Lower lobe of right lung (tissue), 2 donors: Measurements from ENCODE around the gene SORL1. TPM values are rescaled to one million over a fixed set of nuclear protein-coding genes. Genes with fewer than 3 reads are reported as not detected.
A peak's percentile ranks its signal among the peaks of the same experiment; 100 is the strongest.

ENCODE experiments used
- ATAC-seq, 2 donors: fragments of 200-7000 bp; cut with Tn5 transposase; one replicate each; pipeline ENCODE4 v1.9.1; 2020 to 2022; ENCODE audit warnings: mild to moderate bottlenecking in 2 of 2, moderate library complexity in 2 of 2
- DNase-seq: peaks from one replicate; pipeline ENCODE4 v3.0.0-alpha.2; 2020
- H3K27ac ChIP-seq: fragments of 200-600 bp; one replicate; pipeline ENCODE4 v1.8.0; 2022
- H3K27me3 ChIP-seq: fragments of 200-600 bp; one replicate; pipeline ENCODE4 v1.8.0; 2022; ENCODE audit warnings: low read depth
- H3K36me3 ChIP-seq: fragments of 200-600 bp; one replicate; pipeline ENCODE4 v1.8.0; 2022; ENCODE audit warnings: mild to moderate bottlenecking
- H3K4me1 ChIP-seq: fragments of 200-600 bp; one replicate; pipeline ENCODE4 v1.8.0; 2022
- H3K4me3 ChIP-seq: fragments of 200-600 bp; one replicate; pipeline ENCODE4 v1.8.0; 2022; ENCODE audit warnings: mild to moderate bottlenecking
- H3K9me3 ChIP-seq: fragments of 200-600 bp; one replicate; pipeline ENCODE4 v1.8.0; 2022
- intact Hi-C: fragments of 100-400 bp; cut with DNase I; formaldehyde crosslinking; loops from one replicate; pipeline ENCODE4 v1.11.0; 2022
- total RNA-seq: library from RNA; stranded (reverse); fragmentation: NEBNext Ultra II Directional; extraction: Animal tissue kit (Norgen Biotek cat#: 25700); gene quantifications from one replicate; pipeline ENCODE4 v1.2.1, GENCODE V29; 2021
- TF ChIP-seq, protein P1 (sequence below): fragments of 200-600 bp; IDR thresholded peaks from one replicate; pipeline ENCODE4 v1.8.0; 2022; ENCODE audit warnings: antibody characterized with exemption, mild to moderate bottlenecking
- donor health status: DM: no; HTN: yes; CAD: no; lungs with severe emphysema.

Gene SORL1
- total RNA-seq, 1 donor from 2014 or later = 74.0 TPM

DNA sequence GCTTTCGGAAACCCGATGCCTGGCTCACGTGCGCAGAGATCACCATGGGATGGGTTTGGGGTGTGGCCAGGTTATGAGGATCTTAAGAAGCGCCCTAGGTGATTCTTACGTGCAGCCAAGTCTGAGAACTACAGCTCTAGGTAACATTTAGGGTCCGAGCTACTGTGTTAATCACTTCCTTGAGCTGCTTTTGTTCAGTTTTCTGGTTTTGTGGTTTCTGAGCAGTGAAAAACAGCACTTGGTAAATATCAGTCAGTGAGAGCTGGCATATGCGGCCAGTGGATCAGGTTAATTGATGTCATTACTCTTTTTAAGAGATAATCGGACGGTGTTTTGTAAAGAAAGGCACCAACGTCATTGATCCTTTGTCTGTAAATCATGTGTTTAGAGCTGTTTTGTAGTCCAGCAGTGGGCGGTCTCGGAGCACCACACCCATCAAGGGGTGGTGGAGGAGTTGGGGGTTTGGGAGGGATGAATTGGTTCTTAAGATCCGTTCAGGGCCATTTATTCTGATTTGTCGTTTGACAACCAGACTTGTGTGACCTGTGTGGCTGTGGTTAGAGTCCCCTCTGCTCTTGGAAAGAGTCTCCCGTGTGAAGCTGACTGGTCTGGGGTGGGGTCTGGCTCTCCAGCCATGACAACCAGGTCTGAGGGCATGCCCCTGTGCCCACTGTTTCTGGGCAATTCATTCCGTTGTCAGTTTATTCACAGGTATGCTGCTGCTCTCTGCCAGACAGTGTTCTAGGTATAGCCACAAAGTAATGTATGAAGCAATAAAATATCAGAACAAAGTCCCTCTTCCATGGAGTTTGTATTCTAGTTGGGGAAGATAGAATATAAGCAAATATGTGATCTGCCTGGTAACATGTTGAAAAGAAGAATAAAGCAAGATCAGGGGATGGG lies 62.6 kb downstream of the SORL1 start:
- DNase-seq (no peak), ATAC-seq (no peak)
- Histone ChIP-seq H3K36me3 (peaks cover 11% of the 10 kb centered on the region), H3K4me1 (no peaks in the 10 kb centered on the region), H3K9me3 (no peaks in the 10 kb centered on the region), H3K27me3 (no peaks in the 10 kb centered on the region), H3K4me3 (no peak overlapping the region), H3K27ac (no peak overlapping the region)
- intact Hi-C loops = no loop called here
- TF ChIP-seq, protein P1, sequence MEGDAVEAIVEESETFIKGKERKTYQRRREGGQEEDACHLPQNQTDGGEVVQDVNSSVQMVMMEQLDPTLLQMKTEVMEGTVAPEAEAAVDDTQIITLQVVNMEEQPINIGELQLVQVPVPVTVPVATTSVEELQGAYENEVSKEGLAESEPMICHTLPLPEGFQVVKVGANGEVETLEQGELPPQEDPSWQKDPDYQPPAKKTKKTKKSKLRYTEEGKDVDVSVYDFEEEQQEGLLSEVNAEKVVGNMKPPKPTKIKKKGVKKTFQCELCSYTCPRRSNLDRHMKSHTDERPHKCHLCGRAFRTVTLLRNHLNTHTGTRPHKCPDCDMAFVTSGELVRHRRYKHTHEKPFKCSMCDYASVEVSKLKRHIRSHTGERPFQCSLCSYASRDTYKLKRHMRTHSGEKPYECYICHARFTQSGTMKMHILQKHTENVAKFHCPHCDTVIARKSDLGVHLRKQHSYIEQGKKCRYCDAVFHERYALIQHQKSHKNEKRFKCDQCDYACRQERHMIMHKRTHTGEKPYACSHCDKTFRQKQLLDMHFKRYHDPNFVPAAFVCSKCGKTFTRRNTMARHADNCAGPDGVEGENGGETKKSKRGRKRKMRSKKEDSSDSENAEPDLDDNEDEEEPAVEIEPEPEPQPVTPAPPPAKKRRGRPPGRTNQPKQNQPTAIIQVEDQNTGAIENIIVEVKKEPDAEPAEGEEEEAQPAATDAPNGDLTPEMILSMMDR = no peak

DNA sequence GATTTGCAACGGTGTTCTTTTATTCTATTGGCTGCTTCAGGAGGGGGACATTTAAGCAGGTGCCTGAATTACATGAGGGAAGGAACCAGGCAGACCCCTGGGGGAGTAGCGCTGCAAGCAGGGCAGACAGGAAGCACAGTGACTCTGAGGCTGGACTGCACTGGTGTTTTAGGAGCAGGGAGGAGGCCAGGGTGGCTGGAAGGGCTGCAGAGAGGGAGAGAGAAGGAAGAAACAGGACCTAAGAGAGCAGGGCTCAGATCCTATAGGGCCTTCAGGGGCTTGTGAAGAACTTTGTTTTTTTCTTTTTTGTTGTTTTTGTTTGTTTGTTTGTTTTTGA lies 63.2 kb downstream of the SORL1 start:
- ATAC-seq (no peak), DNase-seq (no peak)
- Histone ChIP-seq H3K27ac (no peak overlapping the region), H3K9me3 (no peaks in the 10 kb centered on the region), H3K36me3 (peaks cover 11% of the 10 kb centered on the region), H3K4me3 (no peak overlapping the region), H3K4me1 (peaks cover under 1% of the 10 kb centered on the region), H3K27me3 (no peaks in the 10 kb centered on the region)
- TF ChIP-seq, protein P1 = no peak
- intact Hi-C loops = no loop called here

DNA sequence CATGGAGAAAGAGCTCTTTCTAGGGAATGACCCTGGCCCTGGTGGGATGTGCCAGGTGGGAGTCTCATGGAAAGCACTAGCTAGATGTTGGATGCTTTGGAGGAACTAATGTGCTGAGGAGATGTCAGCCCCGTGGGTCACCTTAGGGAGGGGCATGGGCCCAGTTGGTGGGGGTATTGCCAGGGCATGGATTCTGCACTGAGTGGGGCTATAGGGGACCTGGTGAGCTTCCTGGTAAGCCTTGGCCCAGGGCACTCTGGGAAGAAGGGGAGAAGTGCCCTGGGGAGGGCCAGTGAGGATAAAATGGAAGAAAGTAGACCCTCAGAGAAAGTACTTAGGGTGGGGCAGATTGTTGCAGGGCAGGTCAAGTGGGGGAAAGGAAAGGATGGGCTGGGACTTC lies 65.9 kb downstream of the SORL1 start:
- peaks cover 10% of the 10 kb centered on the region for H3K4me1 ChIP-seq
- intact Hi-C loops = no loop called here
- H3K9me3 ChIP-seq = no peaks in the 10 kb centered on the region
- H3K36me3 ChIP-seq = peaks cover 16% of the 10 kb centered on the region
- no peaks in the 10 kb centered on the region for H3K27me3 ChIP-seq
- TF ChIP-seq, protein P1 = no peak
- no peak overlapping the region for H3K27ac ChIP-seq
- H3K4me3 ChIP-seq = no peak overlapping the region
- ATAC-seq = peak in 1 of 2 donors; percentile 23
- DNase-seq = no peak

DNA sequence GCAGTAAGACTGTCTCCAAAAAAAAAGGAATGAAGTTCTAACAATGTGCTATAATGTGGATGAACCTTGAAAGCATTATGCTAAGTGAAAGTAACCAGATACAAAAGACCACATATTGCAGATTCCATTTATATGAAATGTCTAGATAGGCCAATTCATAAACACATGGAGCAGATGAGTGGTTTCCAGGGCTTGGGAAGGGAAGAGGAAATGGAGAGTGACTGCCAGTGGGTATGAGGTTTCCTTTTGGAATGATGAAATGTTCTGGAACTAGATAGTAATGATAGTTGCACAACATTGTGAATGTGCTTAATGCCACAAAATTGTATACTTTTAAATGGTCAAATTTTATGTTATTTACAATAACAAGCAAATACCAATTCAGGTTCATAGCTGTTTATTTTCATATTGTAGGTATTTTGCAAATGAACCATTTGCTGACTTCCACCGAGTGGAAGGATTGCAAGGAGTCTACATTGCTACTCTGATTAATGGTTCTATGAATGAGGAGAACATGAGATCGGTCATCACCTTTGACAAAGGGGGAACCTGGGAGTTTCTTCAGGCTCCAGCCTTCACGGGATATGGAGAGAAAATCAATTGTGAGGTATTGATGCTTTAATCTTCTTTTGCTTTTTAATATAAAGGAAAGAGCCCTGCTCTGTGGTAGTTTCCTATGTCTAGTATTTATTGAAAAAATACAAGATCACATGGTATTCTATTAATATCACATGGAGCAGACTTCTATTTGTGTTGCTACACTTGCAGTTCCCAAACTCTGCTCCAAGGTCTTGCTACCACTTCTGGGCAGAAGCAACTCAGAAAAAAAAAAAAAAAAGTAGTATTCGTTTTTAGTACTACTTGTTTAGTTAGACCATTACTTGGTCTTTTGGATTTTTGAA lies 68.4 kb downstream of the SORL1 start:
- Histone ChIP-seq H3K36me3 (peaks cover 13% of the 10 kb centered on the region), H3K4me1 (peaks cover 10% of the 10 kb centered on the region), H3K9me3 (peaks cover 6% of the 10 kb centered on the region), H3K27ac (no peak overlapping the region), H3K27me3 (no peaks in the 10 kb centered on the region), H3K4me3 (no peak overlapping the region)
- intact Hi-C loops = no loop called here
- TF ChIP-seq, protein P1 = no peak
- ATAC-seq (no peak), DNase-seq (no peak)

DNA sequence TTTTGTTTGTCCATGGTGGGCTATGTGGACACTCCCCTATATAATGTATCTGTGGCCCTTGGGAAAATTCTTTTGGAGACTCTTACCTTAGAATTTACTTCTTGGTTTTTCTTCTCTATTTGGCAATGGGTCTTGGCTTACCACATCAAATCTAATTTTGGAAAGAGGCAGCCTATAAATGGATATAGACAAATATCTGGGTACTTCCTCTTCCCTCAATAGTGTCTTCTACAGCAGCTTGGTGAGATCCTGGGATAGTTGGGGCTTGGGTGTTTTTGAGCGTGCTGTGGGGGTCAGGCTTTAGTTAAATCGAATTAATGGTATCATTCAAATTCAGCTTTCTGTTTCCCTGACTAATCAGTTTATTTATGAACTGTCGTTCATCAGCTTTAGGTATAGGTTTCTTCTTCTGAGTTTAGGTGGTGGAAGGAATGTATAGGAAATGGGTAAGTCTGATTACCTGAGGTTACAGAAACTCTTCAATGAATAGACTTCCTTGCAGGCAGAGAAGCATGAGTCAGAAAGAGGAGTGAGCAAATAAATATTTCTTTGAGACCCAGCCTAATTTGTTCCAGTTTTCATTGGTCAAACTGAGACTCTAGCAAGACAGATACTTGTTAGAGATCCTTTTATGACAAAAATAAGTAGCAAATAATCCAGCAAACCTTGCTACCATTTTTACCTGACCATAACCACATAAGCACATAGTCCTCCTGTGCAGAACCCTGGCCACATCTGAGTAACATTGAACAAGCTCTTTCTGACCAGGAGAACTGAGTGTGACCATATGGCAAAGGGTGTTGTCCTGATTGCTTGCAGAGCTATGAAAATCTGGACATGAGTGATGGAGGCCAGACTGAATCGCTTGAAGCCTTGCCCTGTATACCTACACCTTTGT lies 69.3 kb downstream of the SORL1 start:
- Histone ChIP-seq H3K4me3 (no peak overlapping the region), H3K9me3 (peaks cover 10% of the 10 kb centered on the region), H3K36me3 (peaks cover 13% of the 10 kb centered on the region), H3K27me3 (no peaks in the 10 kb centered on the region), H3K4me1 (peaks cover 10% of the 10 kb centered on the region), H3K27ac (no peak overlapping the region)
- DNase-seq = no peak
- ATAC-seq = no peak
- intact Hi-C loops = no loop called here
- TF ChIP-seq, protein P1 = no peak
